ENCODE data around the gene ODAD3. TPM values are rescaled to one million over a fixed set of nuclear protein-coding genes. Genes with fewer than 3 reads are reported as not detected.
"Not testable (repeated sequence)": the region's sequence is repeated elsewhere in the genome, so short reads cannot be mapped to it uniquely, and the experiment has no call there.

ODAD3 gene
- total and polyA plus RNA-seq, 12 donors, result 0.17 to 2.2 (median 0.37) TPM; not detected in 1

- Histone ChIP-seq H3K27me3 (peaks cover 0 to 12% (median 7%) of the 10 kb centered on the region in 7 donors), H3K4me3 (no peak overlapping the region), H3K4me1 (no peaks in the 10 kb centered on the region), H3K36me3 (no peaks in the 10 kb centered on the region), H3K27ac (no peak overlapping the region), H3K9me3 (no peaks in the 10 kb centered on the region)
- ATAC-seq, result no peak
- TF ChIP-seq CTCF (IDR thresholded peaks at IDR 0.05), result no peak
- 69 to 72% methylated on average over 12 of the region's 12 CpGs for WGBS, 2 donors
- DNase-seq, result no peak
- intact Hi-C loops (cut with DNase I), result no loop called here
Measured at GRCh38 chr19:11463391-11463790, 28.5 kb upstream of the ODAD3 start.

GRCh38 chr19:11461453-11461852 is 26.5 kb upstream of the ODAD3 start:
- no peak overlapping the region for H3K4me3 ChIP-seq
- H3K27ac ChIP-seq, result no peak overlapping the region
- H3K4me1 ChIP-seq, result no peaks in the 10 kb centered on the region
- peaks cover 0 to 22% (median 16%) of the 10 kb centered on the region in 7 donors for H3K27me3 ChIP-seq
- no peak for TF ChIP-seq CTCF (IDR thresholded peaks at IDR 0.05)
- ATAC-seq (no peak), DNase-seq (no peak)
- intact Hi-C loops (cut with DNase I), result no loop called here
- H3K36me3 ChIP-seq, result no peaks in the 10 kb centered on the region
- 74 to 76% methylated on average over 2 of the region's 2 CpGs for WGBS, 2 donors
- H3K9me3 ChIP-seq, result no peaks in the 10 kb centered on the region

- no peaks in the 10 kb centered on the region for H3K36me3 ChIP-seq
- H3K4me3 ChIP-seq, result no peak overlapping the region
- H3K4me1 ChIP-seq, result no peaks in the 10 kb centered on the region
- no peaks in the 10 kb centered on the region for H3K9me3 ChIP-seq
- H3K27me3 ChIP-seq, result peaks cover 0 to 23% (median 16%) of the 10 kb centered on the region in 7 donors
- no peak for ATAC-seq
- intact Hi-C loops (cut with DNase I), result no loop called here
- no peak overlapping the region for H3K27ac ChIP-seq
- peak in 3 of 9 donors; percentile 7 to 25 (median 10) for TF ChIP-seq CTCF (IDR thresholded peaks at IDR 0.05)
- no peak for DNase-seq
- WGBS, 2 donors, result 56 to 70% methylated on average over 4 of the region's 4 CpGs
Measured at GRCh38 chr19:11460207-11460606, 25.3 kb upstream of the ODAD3 start.

GRCh38 chr19:11458912-11459311 is 24.0 kb upstream of the ODAD3 start:
- H3K27me3 ChIP-seq, result peaks cover 0 to 23% (median 16%) of the 10 kb centered on the region in 7 donors
- H3K4me1 ChIP-seq; H3K27ac ChIP-seq; ATAC-seq; H3K4me3 ChIP-seq; DNase-seq; H3K36me3 ChIP-seq; H3K9me3 ChIP-seq; intact Hi-C loops (cut with DNase I): not testable (repeated sequence)
- WGBS, 2 donors, result 83 to 84% methylated on average over 11 of the region's 11 CpGs

GRCh38 chr19:11458236-11458900 is 23.4 kb upstream of the ODAD3 start:
- intact Hi-C loops (cut with DNase I), result no loop called here
- no peaks in the 10 kb centered on the region for H3K9me3 ChIP-seq
- no peak for TF ChIP-seq CTCF (IDR thresholded peaks at IDR 0.05)
- no peaks in the 10 kb centered on the region for H3K36me3 ChIP-seq
- H3K4me3 ChIP-seq, result no peak overlapping the region
- peaks cover 0 to 23% (median 16%) of the 10 kb centered on the region in 7 donors for H3K27me3 ChIP-seq
- peak in 1 of 8 donors; percentile 36 for ATAC-seq
- H3K4me1 ChIP-seq, result no peaks in the 10 kb centered on the region
- H3K27ac ChIP-seq, result no peak overlapping the region
- DNase-seq, result no peak
- 86% methylated on average over 19 of the region's 19 CpGs for WGBS, 2 donors

All from heart right ventricle (tissue), 16 donors.